ENCODE results near the gene POU2F3.

Gene POU2F3

GRCh38 chr11:120203626-120204025, 36.3 kb upstream of the POU2F3 start:
- H3K27ac ChIP-seq: no peak overlapping the region
- no peak overlapping the region for H3K4me3 ChIP-seq
- no peak for TF ChIP-seq CTCF (IDR thresholded peaks at IDR 0.05)
- DNase-seq (ENCODE audit: low spot score): no peak

GRCh38 chr11:120205596-120206161, 34.3 kb upstream of the POU2F3 start:
- no peak for DNase-seq (ENCODE audit: low spot score)
- TF ChIP-seq CTCF (IDR thresholded peaks at IDR 0.05): no peak
- no peak overlapping the region for H3K4me3 ChIP-seq
- H3K27ac ChIP-seq: no peak overlapping the region

- Histone ChIP-seq H3K27ac (peak overlapping the region in 1 of 2 donors; percentile 83), H3K4me3 (no peak overlapping the region)
- DNase-seq (ENCODE audit: low spot score): no peak
- TF ChIP-seq CTCF (IDR thresholded peaks at IDR 0.05): no peak
Observed at GRCh38 chr11:120207512-120207911, 32.4 kb upstream of the POU2F3 start.

- peak overlapping the region in 1 of 2 donors; percentile 83 for H3K27ac ChIP-seq
- H3K4me3 ChIP-seq: no peak overlapping the region
- TF ChIP-seq CTCF (IDR thresholded peaks at IDR 0.05): no peak
- no peak for DNase-seq (ENCODE audit: low spot score)
Observed at GRCh38 chr11:120208001-120208441, 31.9 kb upstream of the POU2F3 start.

GRCh38 chr11:120208777-120209176, 31.2 kb upstream of the POU2F3 start:
- Histone ChIP-seq H3K4me3 (no peak overlapping the region), H3K27ac (peak overlapping the region in 1 of 2 donors; percentile 83)
- DNase-seq (ENCODE audit: low spot score): no peak
- TF ChIP-seq CTCF (IDR thresholded peaks at IDR 0.05): no peak

GRCh38 chr11:120209746-120210625, 30.0 kb upstream of the POU2F3 start:
- TF ChIP-seq CTCF (IDR thresholded peaks at IDR 0.05): no peak
- DNase-seq (ENCODE audit: low spot score): no peak

More at GRCh38 chr11:120209746-120210625, 30.0 kb upstream of the POU2F3 start:
- peak overlapping the region; percentile 47 to 83 for H3K27ac ChIP-seq
- peak overlapping the region; percentile 84 for H3K4me3 ChIP-seq
